B cell (primary cell): ENCODE data around the gene NSDHL. TPM values are rescaled to one million over a fixed set of nuclear protein-coding genes. Genes with fewer than 3 reads are reported as not detected.

Experiments
- ATAC-seq: fragments of 200-7000 bp; cut with Tn5 transposase; one replicate; pipeline ENCODE4 v1.10.0; 2021; ENCODE audit warnings: low read depth, mild to moderate bottlenecking, moderate number of reproducible peaks, moderate library complexity
- CTCF ChIA-PET: fragments of 350-600 bp; sonication (Branson Sonifier 250); formaldehyde crosslinking; loops from one replicate; lab custom pipeline; 2021; ENCODE audit warnings: antibody characterized with exemption, inconsistent platforms; lab: Charles Lee
- POLR2A ChIA-PET: fragments of 350-600 bp; sonication (Branson Sonifier 250); formaldehyde crosslinking; loops from one replicate; lab custom pipeline; 2021; ENCODE audit warnings: antibody characterized with exemption; lab: Charles Lee
- DNase-seq: peaks from one replicate; pipeline ENCODE4 v3.0.0; 2013
- H2AFZ ChIP-seq: 2 replicates; pipeline ENCODE4 v1.6.1; 2012; ENCODE audit warnings: mild to moderate bottlenecking, low read depth, low read length; ENCODE audit not compliant: insufficient read depth, poor library complexity, severe bottlenecking
- H3K27ac ChIP-seq, 2 donors: 1 replicate in 1 of 2; 2 replicates in 1 of 2; pipeline ENCODE4 v1.5.1; 2012 to 2013; ENCODE audit warnings: low read length in 2 of 2, mild to moderate bottlenecking in 2 of 2, moderate library complexity in 1 of 2
- H3K27me3 ChIP-seq, 4 experiments: fragments of 200-600 bp in 1 of 4; sonication (generic) in 1 of 4; replicated peaks in 1 of 4; 1 replicate in 2 of 4; 2 replicates in 2 of 4; pipeline versions ENCODE4 v1.6.1 to v1.7.0; 2013 to 2016; ENCODE audit warnings: low read length in 3 of 4, mild to moderate bottlenecking in 2 of 4, mixed read lengths in 1 of 4, moderate library complexity in 1 of 4; ENCODE audit not compliant: insufficient read depth in 4 of 4, control insufficient read depth in 3 of 4; ENCODE audit errors: control extremely low read depth in 1 of 4
- H3K36me3 ChIP-seq, 2 experiments: replicated peaks in 1 of 2; 1 replicate in 1 of 2; 2 replicates in 1 of 2; pipeline versions ENCODE4 v1.6.1 to v1.7.1; 2013; ENCODE audit warnings: low read length in 1 of 2; ENCODE audit not compliant: insufficient read depth in 2 of 2, control insufficient read depth in 1 of 2; ENCODE audit errors: control extremely low read depth in 1 of 2, extremely low read depth in 1 of 2
- H3K4me1 ChIP-seq, 2 donors: fragments of 200-600 bp in 1 of 2; sonication (generic) in 1 of 2; 1 replicate in 1 of 2; 2 replicates in 1 of 2; pipeline versions ENCODE4 v1.5.1 to v1.6.1; 2013 to 2017; ENCODE audit warnings: low read length in 2 of 2; ENCODE audit not compliant: control insufficient read depth in 2 of 2, insufficient read depth in 2 of 2
- H3K4me2 ChIP-seq: replicated peaks from 2 replicates; pipeline ENCODE3; 2012; ENCODE audit warnings: mild to moderate bottlenecking, low read depth, low read length; ENCODE audit not compliant: poor library complexity, severe bottlenecking
- H3K4me3 ChIP-seq, 5 experiments: fragments of 200-600 bp in 1 of 5; sonication (generic) in 1 of 5; 1 replicate in 3 of 5; 2 replicates in 2 of 5; pipeline versions ENCODE4 v1.5.1 to v1.7.0; 2011 to 2016; ENCODE audit warnings: low read length in 4 of 5, mild to moderate bottlenecking in 4 of 5, low read depth in 2 of 5, control low read depth in 1 of 5, moderate library complexity in 1 of 5; ENCODE audit not compliant: insufficient read depth in 1 of 5; ENCODE audit errors: control extremely low read depth in 1 of 5, extremely low read depth in 1 of 5
- H3K79me2 ChIP-seq: fragments of 200-600 bp; sonication (generic); one replicate; pipeline ENCODE4 v1.6.0; 2016; ENCODE audit warnings: low read length; ENCODE audit not compliant: control insufficient read depth, insufficient read depth
- H3K9ac ChIP-seq: fragments of 200-600 bp; sonication (generic); 2 replicates; pipeline ENCODE4 v1.6.1; 2017; ENCODE audit warnings: mild to moderate bottlenecking, low read length, moderate library complexity
- H3K9me3 ChIP-seq, 3 donors: one replicate each; pipeline versions ENCODE4 v1.6.1 to v1.7.1; 2013; ENCODE audit warnings: low read length in 2 of 3; ENCODE audit not compliant: control insufficient read depth in 2 of 3, insufficient read depth in 1 of 3; ENCODE audit errors: control extremely low read depth in 1 of 3
- H4K20me1 ChIP-seq: 2 replicates; pipeline ENCODE4 v1.6.0; 2012; ENCODE audit warnings: mild to moderate bottlenecking, low read length; ENCODE audit not compliant: insufficient read depth, control insufficient read depth, poor library complexity, severe bottlenecking
- H3K27ac Mint-ChIP-seq: one replicate; pipeline ENCODE4 v1.8.0; 2021; ENCODE audit warnings: mixed read lengths
- H3K27me3 Mint-ChIP-seq: one replicate; pipeline ENCODE4 v1.8.0; 2021; ENCODE audit warnings: mixed read lengths
- H3K4me1 Mint-ChIP-seq: one replicate; pipeline ENCODE4 v1.8.0; 2021; ENCODE audit warnings: mixed read lengths
- H3K4me3 Mint-ChIP-seq: one replicate; pipeline ENCODE4 v1.8.0; 2021; ENCODE audit warnings: mixed read lengths
- H3K9me3 Mint-ChIP-seq: one replicate; pipeline ENCODE4 v1.8.0; 2022; ENCODE audit warnings: mixed read lengths; ENCODE audit not compliant: insufficient read depth
- CTCF ChIP-seq: fragments of 200-600 bp; IDR thresholded peaks from one replicate; pipeline ENCODE4 v1.8.0; 2022; ENCODE audit warnings: antibody characterized with exemption, mild to moderate bottlenecking
- EZH2 ChIP-seq: IDR thresholded peaks from 2 replicates; pipeline ENCODE4 v1.6.1; 2012; ENCODE audit warnings: borderline replicate concordance, low read depth, mild to moderate bottlenecking, moderate library complexity, low read length; ENCODE audit not compliant: insufficient read depth, poor library complexity, severe bottlenecking
- WGBS: methylation state at CpG from one replicate; pipeline ENCODE4 v1.1.5; 2013; ENCODE audit warnings: missing lambda C conversion rate; ENCODE audit not compliant: insufficient coverage; 5-methylcytosine and 5-hydroxymethylcytosine counted together
- intact Hi-C: fragments of 100-400 bp; cut with micrococcal nuclease; formaldehyde crosslinking; loops from one replicate; pipeline ENCODE4 v1.10.0; 2022
- polyA plus RNA-seq: library from polyadenylated mRNA; depleted of rRNA; stranded (reverse); fragments of >200 nt; gene quantifications from 2 replicates; pipeline ENCODE4 v1.2.3, GENCODE V29; 2012
- total RNA-seq, 2 donors: library from RNA; stranded (reverse); fragments of 120-200 nt in 1 of 2; gene quantifications; 1 replicate in 1 of 2; 2 replicates in 1 of 2; pipeline versions ENCODE4 v1.2.3 to v1.2.4, GENCODE V29; 2013 to 2022

Gene NSDHL
- total and polyA plus RNA-seq, 2 donors (not counting 1 experiment from before 2014, with no cell fraction given): 4.9 to 10.3 TPM

DNA sequence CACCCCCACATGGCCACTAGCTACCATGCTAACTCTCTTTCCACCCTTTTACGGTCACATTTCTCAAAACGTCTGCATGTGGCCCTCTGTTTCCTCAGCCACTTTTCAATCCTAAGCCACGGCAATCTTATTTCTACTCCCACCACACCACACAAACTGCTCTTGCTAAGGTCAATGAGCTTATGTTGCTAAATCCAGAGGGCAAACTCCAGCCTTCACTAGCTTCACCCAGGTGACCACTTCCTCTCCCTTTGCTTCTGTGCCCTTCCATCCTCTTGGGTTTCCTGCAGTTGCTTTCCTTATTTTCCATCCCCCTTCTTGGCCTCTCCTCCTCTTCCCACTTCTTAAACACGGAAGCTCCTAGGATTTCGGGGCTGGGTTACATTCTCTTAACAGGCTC lies 16.8 kb upstream of the NSDHL start:
- Histone ChIP-seq H3K4me3 (no peak overlapping the region), H3K4me1 (no peaks in the 10 kb centered on the region), H3K9me3 (no peaks in the 10 kb centered on the region), H3K4me2 (no peak overlapping the region), H3K36me3 (no peaks in the 10 kb centered on the region), H3K27ac (no peak overlapping the region), H4K20me1 (no peaks in the 10 kb centered on the region), H2AFZ (no peak overlapping the region), H3K27me3 (no peaks in the 10 kb centered on the region), H3K9ac (no peak overlapping the region), H3K79me2 (no peaks in the 10 kb centered on the region)
- ATAC-seq: no peak
- Mint-ChIP-seq H3K27me3 (peaks cover 3% of the 10 kb centered on the region), H3K9me3 (no peaks in the 10 kb centered on the region), H3K4me1 (no peaks in the 10 kb centered on the region), H3K4me3 (no peak overlapping the region), H3K27ac (no peak overlapping the region)
- DNase-seq: no peak
- TF ChIP-seq CTCF (no peak), EZH2 (no peak)
- intact Hi-C loops: no loop called here
- ChIA-PET POLR2A (no interaction called here), CTCF (no interaction called here)
- 79% methylated on average over 5 of the region's 5 CpGs for WGBS

DNA sequence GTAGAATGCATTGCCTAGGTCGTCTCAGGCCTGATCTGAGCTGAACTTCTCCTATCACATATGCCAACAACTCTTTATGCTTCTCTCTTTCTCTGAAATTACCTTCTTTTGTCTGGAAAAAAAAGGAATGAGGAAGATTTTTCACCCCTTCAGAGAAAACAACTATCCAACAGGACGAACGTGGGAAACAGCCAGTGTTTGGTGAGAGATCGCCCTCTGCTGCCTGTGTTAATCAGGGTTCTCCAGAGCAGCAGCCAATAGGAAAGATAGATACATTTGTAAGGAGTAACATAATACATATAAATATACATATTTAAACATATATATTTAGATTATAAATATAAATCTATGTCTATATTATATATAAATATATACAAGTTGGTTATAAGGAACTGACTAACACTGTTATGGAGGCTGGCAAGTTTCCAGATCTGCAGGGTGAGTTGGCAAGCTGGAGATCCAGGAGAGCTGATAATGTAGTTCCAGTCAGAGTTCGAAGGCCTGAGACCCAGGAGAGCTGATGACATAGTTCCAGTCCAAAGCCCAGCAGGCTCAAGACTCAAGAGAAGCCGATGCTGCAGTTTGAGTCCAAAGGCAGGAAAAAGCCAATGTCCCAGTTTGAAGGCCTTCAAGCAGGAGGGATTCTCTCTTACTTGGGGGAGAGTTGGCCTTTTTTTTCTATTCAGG lies 13.6 kb upstream of the NSDHL start:
- H3K4me1 ChIP-seq: no peaks in the 10 kb centered on the region

More for the DNA sequence above, 13.6 kb upstream of the NSDHL start:
- H3K4me2 ChIP-seq: no peak overlapping the region
- H3K9ac ChIP-seq: no peak overlapping the region
- no peak for ATAC-seq
- no peaks in the 10 kb centered on the region for H4K20me1 ChIP-seq
- TF ChIP-seq EZH2 (no peak), CTCF (no peak)
- Mint-ChIP-seq H3K9me3 (no peaks in the 10 kb centered on the region), H3K27me3 (peaks cover 8% of the 10 kb centered on the region), H3K4me3 (no peak overlapping the region), H3K27ac (no peak overlapping the region), H3K4me1 (no peaks in the 10 kb centered on the region)
- no peaks in the 10 kb centered on the region for H3K36me3 ChIP-seq
- CTCF ChIA-PET: no interaction called here
- WGBS: 63% methylated on average over 2 of the region's 6 CpGs
- H3K9me3 ChIP-seq: no peaks in the 10 kb centered on the region
- H3K27me3 ChIP-seq: no peaks in the 10 kb centered on the region
- POLR2A ChIA-PET: no interaction called here
- no peak overlapping the region for H3K27ac ChIP-seq
- intact Hi-C loops: loop anchor here (5.0 kb wide), 1 partner anchor 1665 kb away; no protein-coding TSS in a partner anchor
- no peak for DNase-seq
- no peak overlapping the region for H3K4me3 ChIP-seq
- H3K79me2 ChIP-seq: no peaks in the 10 kb centered on the region
- no peak overlapping the region for H2AFZ ChIP-seq
